WTC11 (cell line): Measurements from ENCODE around the gene SAMD4A. TPM values are rescaled to one million over a fixed set of nuclear protein-coding genes. Genes with fewer than 3 reads are reported as not detected.

ENCODE experiments used
- ATAC-seq: fragments of 200-7000 bp; cut with Tn5 transposase; 2 replicates; pipeline ENCODE4 v1.10.0; 2021; ENCODE audit warnings: mild to moderate bottlenecking, moderate library complexity
- CTCF ChIA-PET: fragments of 300-600 bp; sonication (Branson Sonifier 250); formaldehyde crosslinking; loops from one replicate; lab custom pipeline; 2021; ENCODE audit warnings: antibody characterized with exemption; lab: Charles Lee
- POLR2A ChIA-PET: fragments of 350-600 bp; sonication (Branson Sonifier 250); formaldehyde crosslinking; loops from one replicate; lab custom pipeline; 2021; ENCODE audit warnings: antibody characterized with exemption; lab: Charles Lee
- DNase-seq: peaks from one replicate; pipeline ENCODE4 v3.0.0; 2021; ENCODE audit warnings: low spot score
- H3K27ac Mint-ChIP-seq: 2 replicates; pipeline ENCODE4 v1.8.0; 2021; ENCODE audit warnings: mixed read lengths
- H3K27me3 Mint-ChIP-seq: 2 replicates; pipeline ENCODE4 v1.8.0; 2021; ENCODE audit warnings: low read depth, mild to moderate bottlenecking, moderate library complexity, mixed read lengths
- H3K36me3 Mint-ChIP-seq: 2 replicates; pipeline ENCODE4 v1.8.0; 2021; ENCODE audit warnings: mixed read lengths
- H3K4me1 Mint-ChIP-seq: 2 replicates; pipeline ENCODE4 v1.8.0; 2022; ENCODE audit warnings: mixed read lengths
- H3K4me3 Mint-ChIP-seq: 2 replicates; pipeline ENCODE4 v1.8.0; 2021; ENCODE audit warnings: mild to moderate bottlenecking, moderate library complexity, mixed read lengths
- H3K9me3 Mint-ChIP-seq: 2 replicates; pipeline ENCODE4 v1.8.0; 2021; ENCODE audit warnings: mixed read lengths
- ATF1 ChIP-seq: sonication (generic); formaldehyde crosslinking; IDR thresholded peaks from 2 replicates; pipeline ENCODE4 v1.8.1; 2023; ENCODE audit warnings: mild to moderate bottlenecking, moderate library complexity, missing genetic modification reagents
- CREM ChIP-seq: sonication (generic); formaldehyde crosslinking; IDR thresholded peaks from 2 replicates; pipeline ENCODE4 v1.8.1; 2022; ENCODE audit warnings: mild to moderate bottlenecking, missing genetic modification reagents, moderate library complexity
- GRHL2 ChIP-seq: fragments of 250-450 bp; sonication (Bioruptor Pico); IDR thresholded peaks from 2 replicates; pipeline ENCODE4 v1.8.0; 2022; ENCODE audit warnings: mild to moderate bottlenecking, moderate library complexity; ENCODE audit not compliant: insufficient replicate concordance, severe bottlenecking
- JUN ChIP-seq: sonication (generic); formaldehyde crosslinking; IDR thresholded peaks from 2 replicates; pipeline ENCODE4 v1.8.0; 2023; ENCODE audit warnings: mild to moderate bottlenecking, missing genetic modification reagents
- NFATC4 ChIP-seq: fragments of 250-450 bp; sonication (Bioruptor Pico); IDR thresholded peaks from 2 replicates; pipeline ENCODE4 v1.9.0; 2021; ENCODE audit warnings: mild to moderate bottlenecking
- NR1H2 ChIP-seq: sonication (generic); formaldehyde crosslinking; IDR thresholded peaks from 2 replicates; pipeline ENCODE4 v1.9.0; 2021; ENCODE audit warnings: mild to moderate bottlenecking, moderate library complexity, missing genetic modification reagents
- NR3C1 ChIP-seq: sonication (generic); formaldehyde crosslinking; conservative IDR thresholded peaks from 2 replicates; pipeline ENCODE4 v1.8.1; 2023; ENCODE audit warnings: low read depth, mild to moderate bottlenecking, missing genetic modification reagents
- RELA ChIP-seq: sonication (generic); formaldehyde crosslinking; IDR thresholded peaks from 2 replicates; pipeline ENCODE4 v1.8.1; 2022; ENCODE audit warnings: missing genetic modification reagents, mild to moderate bottlenecking, borderline replicate concordance
- SOX15 ChIP-seq: fragments of 250-450 bp; sonication (Bioruptor Pico); IDR thresholded peaks from 2 replicates; pipeline ENCODE4 v1.9.0; 2021; ENCODE audit warnings: mild to moderate bottlenecking
- TP53 ChIP-seq: sonication (generic); formaldehyde crosslinking; IDR thresholded peaks from 2 replicates; pipeline ENCODE4 v1.8.1; 2023; ENCODE audit warnings: mild to moderate bottlenecking, missing genetic modification reagents
- ZNF416 ChIP-seq: fragments of 250-450 bp; sonication (Bioruptor Pico); IDR thresholded peaks from 2 replicates; pipeline ENCODE4 v1.9.0; 2021; ENCODE audit warnings: mild to moderate bottlenecking, inconsistent platforms
- total RNA-seq: library from RNA; stranded (reverse); gene quantifications from 3 replicates; pipeline ENCODE4 v1.2.3, GENCODE V29; 2021
- TF ChIP-seq, protein P1 (sequence below): sonication (generic); formaldehyde crosslinking; IDR thresholded peaks from 2 replicates; pipeline ENCODE4 v1.8.0; 2023; ENCODE audit warnings: missing genetic modification reagents
- TF ChIP-seq, protein P2 (sequence below): fragments of 250-450 bp; sonication (Bioruptor Pico); IDR thresholded peaks from 2 replicates; pipeline ENCODE4 v1.9.0; 2021; ENCODE audit warnings: mild to moderate bottlenecking, borderline replicate concordance
- TF ChIP-seq, protein P3 (sequence below): sonication (generic); formaldehyde crosslinking; IDR thresholded peaks from 2 replicates; pipeline ENCODE4 v1.8.0; 2023; ENCODE audit warnings: missing genetic modification reagents, mild to moderate bottlenecking, borderline replicate concordance
- TF ChIP-seq, protein P4 (sequence below): sonication (generic); formaldehyde crosslinking; IDR thresholded peaks from 2 replicates; pipeline ENCODE4 v1.8.0; 2022; ENCODE audit warnings: mild to moderate bottlenecking, missing genetic modification reagents
- TF ChIP-seq, protein P5 (sequence below): fragments of 250-450 bp; sonication (Bioruptor Pico); conservative IDR thresholded peaks from 2 replicates; pipeline ENCODE4 v1.9.0; 2021; ENCODE audit warnings: mild to moderate bottlenecking
- TF ChIP-seq, protein P6 (sequence below): sonication (generic); formaldehyde crosslinking; IDR thresholded peaks from 2 replicates; pipeline ENCODE4 v1.8.1; 2022; ENCODE audit warnings: low read depth, mild to moderate bottlenecking, moderate library complexity, missing genetic modification reagents, borderline replicate concordance
- TF ChIP-seq, protein P7 (sequence below): fragments of 250-450 bp; sonication (Bioruptor Pico); IDR thresholded peaks from 2 replicates; pipeline ENCODE4 v2.1.2; 2022; ENCODE audit warnings: mild to moderate bottlenecking, moderate library complexity

The SAMD4A gene
- total RNA-seq, 1 experiment from 2014 or later, result 6.0 TPM

DNA sequence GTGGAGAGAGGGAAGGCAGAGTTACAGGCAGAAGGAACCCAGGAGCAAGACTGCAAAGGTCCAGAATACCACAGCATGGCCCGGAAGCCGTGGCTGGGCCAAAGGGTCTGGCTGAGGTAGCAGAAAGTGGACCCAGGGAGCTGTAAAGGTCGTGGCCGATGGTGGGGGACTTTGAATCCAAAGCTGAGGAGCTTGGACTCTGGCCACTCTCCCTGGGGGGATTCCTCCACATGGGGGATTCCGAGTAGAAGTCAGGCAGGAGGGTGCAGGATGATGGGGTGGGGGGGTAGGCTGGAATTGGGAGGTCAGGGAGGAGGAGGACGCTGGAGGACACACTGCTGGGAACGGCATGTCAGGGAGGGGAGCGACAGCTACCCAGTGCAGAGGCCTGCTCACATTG lies 210.5 kb downstream of the SAMD4A start (continued):
- TF ChIP-seq NR3C1 (CRISPR knock-in tag) (no peak), JUN (CRISPR knock-in tag) (no peak), CREM (CRISPR knock-in tag) (no peak), ATF1 (CRISPR knock-in tag) (no peak), GRHL2 (CRISPR knock-in tag) (no peak), TP53 (CRISPR knock-in tag) (no peak)
- TF ChIP-seq, protein P1, sequence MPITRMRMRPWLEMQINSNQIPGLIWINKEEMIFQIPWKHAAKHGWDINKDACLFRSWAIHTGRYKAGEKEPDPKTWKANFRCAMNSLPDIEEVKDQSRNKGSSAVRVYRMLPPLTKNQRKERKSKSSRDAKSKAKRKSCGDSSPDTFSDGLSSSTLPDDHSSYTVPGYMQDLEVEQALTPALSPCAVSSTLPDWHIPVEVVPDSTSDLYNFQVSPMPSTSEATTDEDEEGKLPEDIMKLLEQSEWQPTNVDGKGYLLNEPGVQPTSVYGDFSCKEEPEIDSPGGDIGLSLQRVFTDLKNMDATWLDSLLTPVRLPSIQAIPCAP (CRISPR knock-in tag), result no peak

DNA sequence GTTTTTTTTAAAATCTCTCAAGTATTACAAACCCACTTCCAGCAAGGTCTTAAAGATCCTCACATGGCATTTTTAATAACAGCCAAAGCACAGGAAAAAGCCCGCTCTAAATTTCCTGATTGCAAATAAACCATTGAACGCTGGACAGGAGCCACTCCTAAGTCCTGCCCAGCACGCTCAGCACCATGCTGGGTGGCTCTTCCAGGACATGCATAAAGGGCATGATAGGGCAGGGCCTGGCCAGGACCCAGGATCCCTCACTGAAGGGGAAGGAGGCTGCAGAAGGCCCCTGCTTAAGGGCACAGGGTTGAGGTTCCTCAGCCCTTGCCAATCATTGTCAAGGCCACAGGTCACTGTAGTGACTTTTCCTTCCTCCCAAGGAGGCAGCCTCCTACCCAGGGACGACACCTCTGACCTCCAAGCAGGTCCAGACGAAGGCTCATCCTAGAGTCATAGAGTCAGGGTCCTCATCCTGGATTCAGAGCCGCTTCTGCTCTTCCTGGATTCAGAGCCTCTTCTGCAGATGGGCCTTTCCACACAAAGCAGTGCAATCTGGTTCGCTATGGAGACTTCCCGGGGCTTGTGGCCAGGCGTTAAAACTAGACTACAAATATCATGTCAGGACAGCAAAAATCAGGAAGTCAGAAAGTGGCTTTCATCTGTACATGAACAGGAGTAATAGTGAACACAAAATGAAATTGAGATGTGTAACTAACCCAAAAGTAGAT lies 211.9 kb downstream of the SAMD4A start:
- no peaks in the 10 kb centered on the region for H3K27me3 Mint-ChIP-seq
- POLR2A ChIA-PET, result no interaction called here
- H3K27ac Mint-ChIP-seq, result no peak overlapping the region
- no peak for DNase-seq
- no peaks in the 10 kb centered on the region for H3K9me3 Mint-ChIP-seq
- H3K4me3 Mint-ChIP-seq, result no peak overlapping the region
- ATAC-seq, result no peak
- peaks cover 3% of the 10 kb centered on the region for H3K4me1 Mint-ChIP-seq
- CTCF ChIA-PET, result interaction anchor here (6.8 kb wide), 1 partner anchor 212 kb away, joined by 138 read pairs; the partner anchor contains the start of gene SAMD4A
- no peaks in the 10 kb centered on the region for H3K36me3 Mint-ChIP-seq
- TF ChIP-seq, protein P1 (CRISPR knock-in tag), result no peak
- TF ChIP-seq RELA (CRISPR knock-in tag) (no peak), NR1H2 (CRISPR knock-in tag) (no peak), ZNF416 (no peak), JUN (CRISPR knock-in tag) (no peak), NFATC4 (CRISPR knock-in tag) (no peak), SOX15 (CRISPR knock-in tag) (no peak)
- TF ChIP-seq, protein P2, sequence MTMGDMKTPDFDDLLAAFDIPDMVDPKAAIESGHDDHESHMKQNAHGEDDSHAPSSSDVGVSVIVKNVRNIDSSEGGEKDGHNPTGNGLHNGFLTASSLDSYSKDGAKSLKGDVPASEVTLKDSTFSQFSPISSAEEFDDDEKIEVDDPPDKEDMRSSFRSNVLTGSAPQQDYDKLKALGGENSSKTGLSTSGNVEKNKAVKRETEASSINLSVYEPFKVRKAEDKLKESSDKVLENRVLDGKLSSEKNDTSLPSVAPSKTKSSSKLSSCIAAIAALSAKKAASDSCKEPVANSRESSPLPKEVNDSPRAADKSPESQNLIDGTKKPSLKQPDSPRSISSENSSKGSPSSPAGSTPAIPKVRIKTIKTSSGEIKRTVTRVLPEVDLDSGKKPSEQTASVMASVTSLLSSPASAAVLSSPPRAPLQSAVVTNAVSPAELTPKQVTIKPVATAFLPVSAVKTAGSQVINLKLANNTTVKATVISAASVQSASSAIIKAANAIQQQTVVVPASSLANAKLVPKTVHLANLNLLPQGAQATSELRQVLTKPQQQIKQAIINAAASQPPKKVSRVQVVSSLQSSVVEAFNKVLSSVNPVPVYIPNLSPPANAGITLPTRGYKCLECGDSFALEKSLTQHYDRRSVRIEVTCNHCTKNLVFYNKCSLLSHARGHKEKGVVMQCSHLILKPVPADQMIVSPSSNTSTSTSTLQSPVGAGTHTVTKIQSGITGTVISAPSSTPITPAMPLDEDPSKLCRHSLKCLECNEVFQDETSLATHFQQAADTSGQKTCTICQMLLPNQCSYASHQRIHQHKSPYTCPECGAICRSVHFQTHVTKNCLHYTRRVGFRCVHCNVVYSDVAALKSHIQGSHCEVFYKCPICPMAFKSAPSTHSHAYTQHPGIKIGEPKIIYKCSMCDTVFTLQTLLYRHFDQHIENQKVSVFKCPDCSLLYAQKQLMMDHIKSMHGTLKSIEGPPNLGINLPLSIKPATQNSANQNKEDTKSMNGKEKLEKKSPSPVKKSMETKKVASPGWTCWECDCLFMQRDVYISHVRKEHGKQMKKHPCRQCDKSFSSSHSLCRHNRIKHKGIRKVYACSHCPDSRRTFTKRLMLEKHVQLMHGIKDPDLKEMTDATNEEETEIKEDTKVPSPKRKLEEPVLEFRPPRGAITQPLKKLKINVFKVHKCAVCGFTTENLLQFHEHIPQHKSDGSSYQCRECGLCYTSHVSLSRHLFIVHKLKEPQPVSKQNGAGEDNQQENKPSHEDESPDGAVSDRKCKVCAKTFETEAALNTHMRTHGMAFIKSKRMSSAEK (CRISPR knock-in tag), result no peak
- TF ChIP-seq, protein P3, sequence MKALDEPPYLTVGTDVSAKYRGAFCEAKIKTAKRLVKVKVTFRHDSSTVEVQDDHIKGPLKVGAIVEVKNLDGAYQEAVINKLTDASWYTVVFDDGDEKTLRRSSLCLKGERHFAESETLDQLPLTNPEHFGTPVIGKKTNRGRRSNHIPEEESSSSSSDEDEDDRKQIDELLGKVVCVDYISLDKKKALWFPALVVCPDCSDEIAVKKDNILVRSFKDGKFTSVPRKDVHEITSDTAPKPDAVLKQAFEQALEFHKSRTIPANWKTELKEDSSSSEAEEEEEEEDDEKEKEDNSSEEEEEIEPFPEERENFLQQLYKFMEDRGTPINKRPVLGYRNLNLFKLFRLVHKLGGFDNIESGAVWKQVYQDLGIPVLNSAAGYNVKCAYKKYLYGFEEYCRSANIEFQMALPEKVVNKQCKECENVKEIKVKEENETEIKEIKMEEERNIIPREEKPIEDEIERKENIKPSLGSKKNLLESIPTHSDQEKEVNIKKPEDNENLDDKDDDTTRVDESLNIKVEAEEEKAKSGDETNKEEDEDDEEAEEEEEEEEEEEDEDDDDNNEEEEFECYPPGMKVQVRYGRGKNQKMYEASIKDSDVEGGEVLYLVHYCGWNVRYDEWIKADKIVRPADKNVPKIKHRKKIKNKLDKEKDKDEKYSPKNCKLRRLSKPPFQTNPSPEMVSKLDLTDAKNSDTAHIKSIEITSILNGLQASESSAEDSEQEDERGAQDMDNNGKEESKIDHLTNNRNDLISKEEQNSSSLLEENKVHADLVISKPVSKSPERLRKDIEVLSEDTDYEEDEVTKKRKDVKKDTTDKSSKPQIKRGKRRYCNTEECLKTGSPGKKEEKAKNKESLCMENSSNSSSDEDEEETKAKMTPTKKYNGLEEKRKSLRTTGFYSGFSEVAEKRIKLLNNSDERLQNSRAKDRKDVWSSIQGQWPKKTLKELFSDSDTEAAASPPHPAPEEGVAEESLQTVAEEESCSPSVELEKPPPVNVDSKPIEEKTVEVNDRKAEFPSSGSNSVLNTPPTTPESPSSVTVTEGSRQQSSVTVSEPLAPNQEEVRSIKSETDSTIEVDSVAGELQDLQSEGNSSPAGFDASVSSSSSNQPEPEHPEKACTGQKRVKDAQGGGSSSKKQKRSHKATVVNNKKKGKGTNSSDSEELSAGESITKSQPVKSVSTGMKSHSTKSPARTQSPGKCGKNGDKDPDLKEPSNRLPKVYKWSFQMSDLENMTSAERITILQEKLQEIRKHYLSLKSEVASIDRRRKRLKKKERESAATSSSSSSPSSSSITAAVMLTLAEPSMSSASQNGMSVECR (CRISPR knock-in tag), result no peak
- TF ChIP-seq, protein P4, sequence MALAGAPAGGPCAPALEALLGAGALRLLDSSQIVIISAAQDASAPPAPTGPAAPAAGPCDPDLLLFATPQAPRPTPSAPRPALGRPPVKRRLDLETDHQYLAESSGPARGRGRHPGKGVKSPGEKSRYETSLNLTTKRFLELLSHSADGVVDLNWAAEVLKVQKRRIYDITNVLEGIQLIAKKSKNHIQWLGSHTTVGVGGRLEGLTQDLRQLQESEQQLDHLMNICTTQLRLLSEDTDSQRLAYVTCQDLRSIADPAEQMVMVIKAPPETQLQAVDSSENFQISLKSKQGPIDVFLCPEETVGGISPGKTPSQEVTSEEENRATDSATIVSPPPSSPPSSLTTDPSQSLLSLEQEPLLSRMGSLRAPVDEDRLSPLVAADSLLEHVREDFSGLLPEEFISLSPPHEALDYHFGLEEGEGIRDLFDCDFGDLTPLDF, result no peak
- TF ChIP-seq, protein P5, sequence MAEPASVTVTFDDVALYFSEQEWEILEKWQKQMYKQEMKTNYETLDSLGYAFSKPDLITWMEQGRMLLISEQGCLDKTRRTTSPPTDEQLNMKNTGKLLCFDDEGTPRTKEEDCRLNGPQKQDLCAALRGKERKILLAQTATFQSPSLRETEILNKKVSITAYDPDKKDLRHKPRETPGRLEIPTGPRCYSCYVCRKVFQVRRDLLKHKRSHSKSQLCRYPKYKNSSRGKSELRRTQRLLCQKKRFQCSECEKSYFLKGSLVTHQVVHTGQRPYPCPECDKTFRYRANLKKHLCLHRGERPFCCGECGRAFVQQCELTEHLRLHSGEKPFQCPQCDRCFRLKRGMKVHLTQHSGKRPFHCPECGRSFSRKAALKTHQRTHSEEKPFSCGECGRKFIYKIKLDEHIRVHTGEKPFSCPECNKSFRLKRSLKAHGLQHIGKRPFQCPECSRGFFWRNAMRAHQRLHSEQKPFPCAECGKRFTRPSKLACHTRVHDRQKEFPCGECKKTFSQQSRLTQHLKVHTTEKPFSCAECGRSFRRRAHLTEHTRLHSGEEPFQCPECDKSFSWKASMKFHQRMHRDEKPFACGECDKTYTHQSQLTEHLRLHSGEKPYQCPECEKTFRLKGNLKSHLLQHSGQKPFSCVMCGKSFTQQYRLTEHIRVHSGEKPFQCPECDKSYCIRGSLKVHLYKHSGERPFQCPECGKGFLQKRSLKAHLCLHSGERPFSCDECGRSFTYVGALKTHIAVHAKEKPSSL, result no peak
- TF ChIP-seq, protein P6, sequence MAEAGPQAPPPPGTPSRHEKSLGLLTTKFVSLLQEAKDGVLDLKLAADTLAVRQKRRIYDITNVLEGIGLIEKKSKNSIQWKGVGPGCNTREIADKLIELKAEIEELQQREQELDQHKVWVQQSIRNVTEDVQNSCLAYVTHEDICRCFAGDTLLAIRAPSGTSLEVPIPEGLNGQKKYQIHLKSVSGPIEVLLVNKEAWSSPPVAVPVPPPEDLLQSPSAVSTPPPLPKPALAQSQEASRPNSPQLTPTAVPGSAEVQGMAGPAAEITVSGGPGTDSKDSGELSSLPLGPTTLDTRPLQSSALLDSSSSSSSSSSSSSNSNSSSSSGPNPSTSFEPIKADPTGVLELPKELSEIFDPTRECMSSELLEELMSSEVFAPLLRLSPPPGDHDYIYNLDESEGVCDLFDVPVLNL, result no peak
- TF ChIP-seq, protein P7, sequence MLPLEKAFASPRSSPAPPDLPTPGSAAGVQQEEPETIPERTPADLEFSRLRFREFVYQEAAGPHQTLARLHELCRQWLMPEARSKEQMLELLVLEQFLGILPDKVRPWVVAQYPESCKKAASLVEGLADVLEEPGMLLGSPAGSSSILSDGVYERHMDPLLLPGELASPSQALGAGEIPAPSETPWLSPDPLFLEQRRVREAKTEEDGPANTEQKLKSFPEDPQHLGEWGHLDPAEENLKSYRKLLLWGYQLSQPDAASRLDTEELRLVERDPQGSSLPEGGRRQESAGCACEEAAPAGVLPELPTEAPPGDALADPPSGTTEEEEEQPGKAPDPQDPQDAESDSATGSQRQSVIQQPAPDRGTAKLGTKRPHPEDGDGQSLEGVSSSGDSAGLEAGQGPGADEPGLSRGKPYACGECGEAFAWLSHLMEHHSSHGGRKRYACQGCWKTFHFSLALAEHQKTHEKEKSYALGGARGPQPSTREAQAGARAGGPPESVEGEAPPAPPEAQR (CRISPR knock-in tag), result no peak
